Glutamatergic neuron (in vitro differentiated cells): ENCODE results near the gene EIF4E3. TPM values are rescaled to one million over a fixed set of nuclear protein-coding genes. Genes with fewer than 3 reads are reported as not detected.

Experiments
- DNase-seq: peaks from one replicate; pipeline ENCODE4 v3.0.0; 2022
- H3K27ac Mint-ChIP-seq: one replicate; pipeline ENCODE4 v1.8.0; 2020; ENCODE audit warnings: mild to moderate bottlenecking, mixed read lengths, inconsistent platforms; ENCODE audit not compliant: unreplicated experiment
- H3K27me3 Mint-ChIP-seq: one replicate; pipeline ENCODE4 v1.8.0; 2020; ENCODE audit warnings: mild to moderate bottlenecking, moderate library complexity, mixed read lengths, inconsistent platforms; ENCODE audit not compliant: unreplicated experiment
- H3K36me3 Mint-ChIP-seq: one replicate; pipeline ENCODE4 v1.8.0; 2020; ENCODE audit warnings: mild to moderate bottlenecking, mixed read lengths, inconsistent platforms; ENCODE audit not compliant: unreplicated experiment
- H3K4me1 Mint-ChIP-seq: one replicate; pipeline ENCODE4 v1.8.0; 2020; ENCODE audit warnings: mild to moderate bottlenecking, low read depth, mixed read lengths, inconsistent platforms; ENCODE audit not compliant: unreplicated experiment
- H3K4me3 Mint-ChIP-seq: one replicate; pipeline ENCODE4 v1.8.0; 2020; ENCODE audit warnings: mild to moderate bottlenecking, mixed read lengths, inconsistent platforms; ENCODE audit not compliant: unreplicated experiment
- H3K9me3 Mint-ChIP-seq: one replicate; pipeline ENCODE4 v1.8.0; 2020; ENCODE audit warnings: mild to moderate bottlenecking, moderate library complexity, mixed read lengths, inconsistent platforms; ENCODE audit not compliant: unreplicated experiment
- CTCF ChIP-seq: fragments of 200-600 bp; sonication (generic); IDR thresholded peaks from one replicate; pipeline ENCODE4 v1.5.0; 2021; ENCODE audit not compliant: partially characterized antibody, unreplicated experiment
- total RNA-seq: library from RNA; stranded (reverse); fragmentation: NEBNext Ultra II Directional; extraction: Animal tissue kit (Norgen Biotek cat#: 25700); gene quantifications from one replicate; pipeline ENCODE4 v1.2.1, GENCODE V29; 2021; ENCODE audit not compliant: unreplicated experiment

Gene EIF4E3
- total RNA-seq, 1 donor from 2014 or later = 21.9 TPM

DNA sequence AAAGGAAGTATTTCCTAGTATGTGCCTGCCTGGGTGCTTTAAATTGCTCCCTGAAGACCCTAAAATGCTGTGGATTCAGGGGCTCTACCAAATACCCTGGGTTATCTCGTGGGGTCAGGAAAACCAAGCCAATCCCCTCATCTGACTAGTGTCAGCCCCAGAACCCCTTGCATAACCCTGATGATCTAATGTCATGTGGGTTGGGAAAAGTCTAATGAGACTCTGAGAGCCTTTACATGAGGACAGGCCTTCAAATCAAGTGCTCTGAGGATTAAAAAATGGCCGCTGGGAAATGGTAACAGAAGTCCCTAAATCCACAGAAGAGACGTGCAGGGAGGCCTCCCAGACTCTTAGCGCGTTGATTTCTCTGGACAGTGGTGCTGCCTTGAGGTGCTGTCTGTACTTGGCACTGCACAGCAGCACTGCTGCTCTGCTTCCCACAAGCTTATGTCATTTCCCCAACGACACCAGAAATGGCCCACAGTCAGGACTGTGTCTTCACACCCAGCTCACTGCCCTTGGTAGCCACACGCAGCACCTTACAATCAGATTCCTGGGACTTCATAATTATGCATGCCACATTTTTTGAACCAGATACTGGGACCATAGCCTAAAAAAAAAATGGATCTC lies 16.6 kb downstream of the EIF4E3 start:
- TF ChIP-seq CTCF = no peak
- H3K4me1 Mint-ChIP-seq = peaks cover 5% of the 10 kb centered on the region
- H3K4me3 Mint-ChIP-seq = no peak overlapping the region

GRCh38 chr3:71707595-71707994 lies 17.6 kb downstream of the EIF4E3 start:
- Mint-ChIP-seq H3K27me3 (no peaks in the 10 kb centered on the region), H3K4me3 (no peak overlapping the region), H3K27ac (no peak overlapping the region), H3K36me3 (no peaks in the 10 kb centered on the region), H3K9me3 (peaks cover 1% of the 10 kb centered on the region), H3K4me1 (peaks cover 5% of the 10 kb centered on the region)
- no peak for DNase-seq
- no peak for TF ChIP-seq CTCF

More for the DNA sequence above, 16.6 kb downstream of the EIF4E3 start:
- H3K27ac Mint-ChIP-seq = no peak overlapping the region
- no peak for DNase-seq
- no peaks in the 10 kb centered on the region for H3K27me3 Mint-ChIP-seq
- H3K9me3 Mint-ChIP-seq = peaks cover 1% of the 10 kb centered on the region
- no peaks in the 10 kb centered on the region for H3K36me3 Mint-ChIP-seq

- peaks cover 1% of the 10 kb centered on the region for H3K9me3 Mint-ChIP-seq
- H3K4me3 Mint-ChIP-seq = no peak overlapping the region
- DNase-seq = no peak
- no peak overlapping the region for H3K27ac Mint-ChIP-seq
- H3K36me3 Mint-ChIP-seq = no peaks in the 10 kb centered on the region
- TF ChIP-seq CTCF = no peak
- H3K4me1 Mint-ChIP-seq = peaks cover 8% of the 10 kb centered on the region
- no peaks in the 10 kb centered on the region for H3K27me3 Mint-ChIP-seq
Observed at GRCh38 chr3:71705681-71706080, 19.5 kb downstream of the EIF4E3 start.

GRCh38 chr3:71704915-71705314 lies 20.3 kb downstream of the EIF4E3 start:
- H3K36me3 Mint-ChIP-seq = no peaks in the 10 kb centered on the region
- H3K4me3 Mint-ChIP-seq = no peak overlapping the region
- H3K9me3 Mint-ChIP-seq = no peaks in the 10 kb centered on the region
- no peak for DNase-seq
- no peak overlapping the region for H3K27ac Mint-ChIP-seq
- no peak for TF ChIP-seq CTCF
- H3K4me1 Mint-ChIP-seq = peaks cover 8% of the 10 kb centered on the region
- no peaks in the 10 kb centered on the region for H3K27me3 Mint-ChIP-seq

DNA sequence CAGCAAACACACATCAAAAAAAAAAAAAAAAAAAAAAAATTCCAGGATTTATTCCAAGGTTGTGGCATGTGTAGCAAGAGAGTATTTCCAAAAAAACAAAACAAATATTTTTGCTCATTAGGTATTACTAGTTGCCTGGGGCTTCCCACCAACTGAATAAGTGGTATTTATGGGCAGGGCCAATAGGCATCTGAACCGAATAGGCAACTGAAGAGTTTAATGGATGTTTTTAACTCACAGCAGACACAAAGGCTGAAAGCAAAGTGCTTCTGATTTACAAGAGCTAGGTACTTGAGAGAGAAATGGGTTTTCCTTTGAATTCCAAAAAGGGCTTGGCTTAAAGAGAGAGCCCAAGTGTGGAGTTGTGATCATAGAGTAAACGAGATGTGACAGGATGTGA lies 21.4 kb downstream of the EIF4E3 start:
- Mint-ChIP-seq H3K27me3 (no peaks in the 10 kb centered on the region), H3K9me3 (no peaks in the 10 kb centered on the region), H3K36me3 (no peaks in the 10 kb centered on the region), H3K4me3 (no peak overlapping the region), H3K4me1 (peaks cover 8% of the 10 kb centered on the region), H3K27ac (no peak overlapping the region)
- DNase-seq = no peak
- no peak for TF ChIP-seq CTCF
